ENCODE data around the gene TMPRSS11F. TPM values are rescaled to one million over a fixed set of nuclear protein-coding genes. Genes with fewer than 3 reads are reported as not detected.
"Not testable (repeated sequence)": the region's sequence is repeated elsewhere in the genome, so short reads cannot be mapped to it uniquely, and the experiment has no call there.

The TMPRSS11F gene
- not detected in 2 replicates for total RNA-seq (2014; rRNA removed; shearing (Covaris generic))

DNA sequence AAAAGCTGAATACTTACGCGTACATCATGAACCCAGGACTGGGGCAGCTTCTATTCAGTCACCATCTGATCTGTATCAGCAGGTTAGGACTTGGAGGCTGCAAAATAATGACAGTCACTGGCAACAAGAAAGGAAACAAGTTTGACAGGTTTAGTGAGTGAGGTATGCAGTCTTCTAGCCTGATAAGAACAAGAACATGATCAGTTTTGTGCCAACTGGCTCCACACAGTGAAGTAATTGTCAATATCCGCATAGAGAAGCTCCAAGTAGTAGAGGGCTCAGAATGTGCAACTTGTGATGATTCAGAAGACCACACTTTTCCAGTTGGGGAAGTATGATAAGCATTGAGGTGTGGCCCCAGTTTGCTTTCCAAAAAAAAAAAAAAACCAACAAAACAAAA is at the start of gene TMPRSS11F:
TSS of gene TMPRSS11F (minus strand) at position 77 of the 400 bp plus-strand sequence. CDS start at position 28, 49 bp downstream.
- DNase-seq (ENCODE audit: low read depth), result no peak

DNA sequence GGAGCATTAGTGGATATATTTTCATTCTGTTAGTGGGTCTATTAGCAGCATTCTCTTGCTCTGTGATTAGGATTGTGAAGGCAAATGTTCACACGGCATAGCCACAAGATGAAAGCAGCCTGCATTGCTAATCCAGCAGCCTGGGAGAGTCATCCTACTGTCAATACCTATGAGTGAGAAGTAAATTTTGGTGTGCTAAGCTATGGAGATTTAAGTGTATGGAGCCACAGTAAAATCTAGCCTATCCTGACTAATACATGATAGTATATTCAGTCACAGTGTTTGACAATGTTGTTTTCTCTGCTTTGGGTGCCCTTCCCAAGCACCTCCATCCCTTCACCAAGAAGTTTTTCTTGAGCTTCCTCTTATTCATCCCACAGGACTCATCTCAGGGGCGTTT is 47.2 kb upstream of the TMPRSS11F start:
- no peak for DNase-seq (ENCODE audit: low read depth)

- no peak for DNase-seq (ENCODE audit: low read depth)
Observed at GRCh38 chr4:68176500-68176899, 46.8 kb upstream of the TMPRSS11F start.

GRCh38 chr4:68175562-68176155 is 46.0 kb upstream of the TMPRSS11F start:
- peak; percentile 50 for DNase-seq (ENCODE audit: low read depth)

DNA sequence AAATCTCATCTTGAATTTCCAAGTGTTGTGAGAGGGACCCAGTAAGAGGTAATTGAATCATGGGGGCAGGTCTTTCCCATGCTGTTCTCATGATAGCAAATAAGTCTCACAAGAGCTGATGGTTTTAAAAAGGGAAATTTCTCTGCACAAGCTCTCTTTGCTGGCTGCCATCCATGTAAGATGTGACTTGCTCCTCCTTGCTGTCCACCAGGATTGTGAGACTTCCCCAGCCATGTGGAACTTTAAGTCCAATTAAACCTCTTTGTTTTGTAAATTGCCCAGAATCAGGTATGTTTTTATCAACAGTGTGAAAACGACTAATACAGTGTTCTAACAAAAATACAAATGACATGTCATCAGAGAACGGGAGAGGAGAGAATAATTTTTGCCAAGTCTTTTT is 44.7 kb upstream of the TMPRSS11F start:
- not testable (repeated sequence) for DNase-seq (ENCODE audit: low read depth)

- not testable (repeated sequence) for DNase-seq (ENCODE audit: low read depth)
Observed at GRCh38 chr4:68172147-68172546, 42.5 kb upstream of the TMPRSS11F start.

GRCh38 chr4:68167706-68168105 is 38.0 kb upstream of the TMPRSS11F start:
- DNase-seq (ENCODE audit: low read depth), result no peak

- DNase-seq (ENCODE audit: low read depth), result no peak
Observed at GRCh38 chr4:68167166-68167565, 37.5 kb upstream of the TMPRSS11F start.

DNA sequence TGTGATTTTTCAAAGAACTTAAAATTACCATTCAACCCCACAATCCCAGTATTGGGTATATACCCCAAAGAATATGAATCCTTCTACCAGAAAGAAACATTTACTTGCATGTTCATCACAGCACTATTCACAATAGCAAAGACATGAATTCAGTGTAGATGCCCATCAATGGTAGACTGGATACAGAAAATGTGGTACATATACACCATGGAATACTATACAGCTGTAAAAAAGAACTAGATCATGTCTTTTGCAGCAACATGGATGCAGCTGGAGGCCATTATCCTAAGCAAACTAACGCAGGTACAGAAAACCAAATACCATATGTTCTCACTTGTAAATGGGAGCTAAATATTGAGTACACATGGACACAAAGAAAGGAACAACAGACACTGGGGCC is 34.1 kb upstream of the TMPRSS11F start:
- no peak for DNase-seq (ENCODE audit: low read depth)

GRCh38 chr4:68162196-68162595 is 32.5 kb upstream of the TMPRSS11F start:
- DNase-seq (ENCODE audit: low read depth), result no peak

- DNase-seq (ENCODE audit: low read depth), result peak; percentile 48
Observed at GRCh38 chr4:68152411-68152810, 22.7 kb upstream of the TMPRSS11F start.

GRCh38 chr4:68148800-68149685 is 19.4 kb upstream of the TMPRSS11F start:
- no peak for DNase-seq (ENCODE audit: low read depth)

DNA sequence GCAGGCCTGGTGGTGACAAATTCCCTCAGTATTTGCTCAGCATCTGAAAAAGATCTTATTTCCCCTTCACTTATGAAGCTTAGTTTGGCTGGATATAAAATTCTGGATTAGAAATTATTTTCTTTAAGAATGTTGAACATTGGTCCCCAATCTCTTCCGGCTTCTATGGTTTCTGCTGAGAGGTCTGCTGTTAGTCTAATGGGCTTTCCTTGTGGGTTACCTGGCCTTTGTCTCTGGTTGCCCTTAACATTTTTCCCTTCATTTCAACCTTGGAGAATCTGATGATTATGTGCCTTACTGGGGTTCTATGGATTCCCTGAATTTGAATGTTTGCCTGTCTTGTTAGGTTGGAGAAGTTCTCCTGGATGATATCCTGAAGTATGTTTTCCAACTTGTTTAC is 17.4 kb upstream of the TMPRSS11F start:
- DNase-seq (ENCODE audit: low read depth), result no peak

DNA sequence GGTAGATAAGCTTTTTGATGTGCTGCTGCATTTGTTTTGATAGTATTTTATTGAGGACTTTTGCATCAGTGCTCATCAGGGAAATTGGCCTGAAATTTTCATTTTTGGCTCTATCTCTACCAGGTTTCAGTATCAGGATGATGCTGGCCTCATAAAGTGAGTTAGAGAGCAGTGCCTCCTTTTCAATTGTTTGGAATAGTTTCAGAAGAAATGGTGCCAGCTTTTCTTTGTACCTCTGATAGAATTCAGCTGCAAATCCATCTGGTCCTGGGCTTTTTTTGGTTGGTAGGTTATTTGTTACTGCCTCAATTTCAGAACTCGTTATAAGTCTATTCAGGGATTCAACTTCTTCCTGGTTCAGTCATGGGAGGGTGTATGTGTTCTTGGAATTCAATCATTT is 15.6 kb upstream of the TMPRSS11F start:
- no peak for DNase-seq (ENCODE audit: low read depth)

- DNase-seq (ENCODE audit: low read depth), result no peak
Observed at GRCh38 chr4:68141852-68142251, 12.2 kb upstream of the TMPRSS11F start.

DNA sequence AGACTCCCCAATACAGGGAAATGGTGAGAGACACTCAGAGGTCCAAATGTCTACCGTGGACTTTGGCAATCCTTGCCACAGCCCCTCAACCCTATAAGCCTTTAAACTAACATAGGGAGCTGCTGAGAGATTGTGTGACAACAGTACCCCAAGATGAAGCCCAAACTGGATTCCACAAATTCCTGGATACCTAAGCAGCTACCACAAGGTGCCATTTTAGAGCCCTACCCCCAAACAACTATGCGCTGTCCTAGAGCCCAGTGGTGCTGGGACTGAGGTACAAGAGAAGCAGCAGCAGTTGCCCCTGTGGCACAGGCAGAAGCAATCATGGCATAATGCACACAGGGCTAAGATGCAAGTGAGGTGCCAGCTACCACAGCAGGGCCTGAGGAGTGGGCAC is 2.7 kb upstream of the TMPRSS11F start:
- no peak for DNase-seq (ENCODE audit: low read depth)

DNA sequence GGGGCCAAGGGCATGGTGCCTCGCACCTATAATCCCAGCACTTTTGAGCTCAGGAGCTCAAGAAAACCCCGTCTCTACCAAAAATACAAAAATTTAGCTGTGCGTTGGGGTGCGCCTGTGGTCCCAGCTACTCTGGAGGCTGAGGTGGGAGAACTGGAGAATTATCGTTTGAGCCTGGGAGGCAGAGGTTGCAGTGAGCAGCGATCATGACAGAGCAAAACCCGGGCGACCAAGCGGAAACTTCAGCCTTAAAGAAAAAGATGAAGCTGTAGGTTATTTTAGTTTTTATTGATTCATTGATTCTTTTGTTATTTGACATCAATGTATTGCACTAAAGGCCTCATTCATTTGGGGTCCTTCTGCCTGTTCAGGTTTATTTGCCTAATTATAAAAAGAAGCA is 5.4 kb downstream of the TMPRSS11F start:
- DNase-seq (ENCODE audit: low read depth), result no peak

DNA sequence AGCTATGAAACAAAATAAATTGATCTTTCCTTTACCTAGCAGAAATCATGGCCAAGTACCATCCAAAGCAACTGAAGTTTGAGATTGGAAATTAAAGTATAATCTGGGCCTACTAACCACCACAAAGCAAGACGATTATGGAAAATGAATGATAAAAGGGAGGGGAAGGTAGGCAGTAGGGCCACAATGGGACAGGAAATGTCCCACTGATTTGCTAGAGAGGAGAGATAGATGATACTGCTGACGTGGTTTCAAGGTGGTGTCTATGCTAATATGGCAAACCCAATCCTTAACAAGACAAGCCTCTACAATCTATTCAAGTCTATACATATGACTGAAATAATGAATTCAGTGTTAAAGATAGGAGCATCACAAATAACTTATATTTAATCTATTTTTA is 6.1 kb downstream of the TMPRSS11F start:
- no peak for DNase-seq (ENCODE audit: low read depth)

DNA sequence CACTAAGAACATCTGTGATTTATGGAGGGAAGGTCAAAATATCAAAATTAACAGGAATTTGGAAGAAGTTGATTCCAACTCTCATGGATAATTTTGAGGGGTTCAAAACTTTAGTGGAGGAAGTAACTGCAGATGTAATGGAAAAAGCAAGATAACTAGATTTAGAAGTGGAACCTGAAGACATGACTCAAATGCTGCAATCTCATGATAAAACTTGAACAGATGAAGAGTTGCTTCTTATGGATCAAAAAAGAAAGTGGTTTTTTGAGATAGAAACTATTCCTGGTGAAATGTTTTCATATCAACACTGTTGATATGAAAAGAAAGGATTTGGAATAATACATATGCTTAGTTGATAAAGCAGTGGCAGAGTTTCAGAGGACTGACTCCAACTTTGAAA is 9.7 kb downstream of the TMPRSS11F start:
- DNase-seq (ENCODE audit: low read depth), result no peak

GRCh38 chr4:68110441-68110840 is 19.2 kb downstream of the TMPRSS11F start:
- no peak for DNase-seq (ENCODE audit: low read depth)

DNA sequence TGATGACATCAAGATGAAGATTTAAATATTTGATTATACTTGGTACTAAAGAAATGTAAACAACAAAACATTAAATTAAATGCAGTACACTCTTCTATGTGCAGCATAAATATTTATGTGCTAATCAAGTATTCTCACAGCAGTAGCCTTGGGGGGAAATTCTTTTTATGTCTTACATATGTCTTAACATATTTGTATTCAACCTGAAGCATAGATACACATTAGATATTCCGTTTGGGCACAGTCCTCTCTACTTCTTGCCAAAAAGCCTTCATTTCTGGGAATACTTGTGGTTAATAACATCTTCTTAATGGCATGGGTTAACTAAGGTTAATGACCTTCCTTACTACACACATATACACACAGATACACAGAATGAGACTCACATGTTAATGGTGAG is 19.8 kb downstream of the TMPRSS11F start:
- no peak for DNase-seq (ENCODE audit: low read depth)

GRCh38 chr4:68082758-68083157 is 46.9 kb downstream of the TMPRSS11F start:
- DNase-seq (ENCODE audit: low read depth), result no peak

- DNase-seq (ENCODE audit: low read depth), result no peak
Observed at GRCh38 chr4:68079928-68080327, 49.7 kb downstream of the TMPRSS11F start.

Measured in M059J (cell line).